ENCODE data around the gene NXN.
"Not testable (repeated sequence)": the region's sequence is repeated elsewhere in the genome, so short reads cannot be mapped to it uniquely, and the experiment has no call there.

NXN gene

DNA sequence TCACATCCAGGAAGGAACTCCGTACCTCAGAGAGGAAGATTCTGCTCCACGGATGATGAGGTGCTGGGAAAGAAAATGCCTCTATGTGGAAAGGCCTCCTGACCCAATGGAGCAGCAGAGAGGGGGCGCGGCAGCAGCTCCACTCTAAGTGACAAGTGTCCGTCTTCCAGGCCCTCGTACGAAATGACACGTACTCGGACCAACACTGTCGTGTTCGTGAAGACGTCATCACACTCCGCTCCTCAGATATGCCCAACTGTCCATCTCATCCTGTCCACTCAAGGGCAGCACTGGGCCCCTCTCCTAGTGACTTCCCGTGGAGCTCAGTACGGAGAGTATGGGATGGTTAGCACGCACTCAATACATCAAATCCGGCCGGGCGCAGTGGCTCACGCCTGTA is 165.2 kb downstream of the NXN start:
- DNase-seq, result no peak

DNA sequence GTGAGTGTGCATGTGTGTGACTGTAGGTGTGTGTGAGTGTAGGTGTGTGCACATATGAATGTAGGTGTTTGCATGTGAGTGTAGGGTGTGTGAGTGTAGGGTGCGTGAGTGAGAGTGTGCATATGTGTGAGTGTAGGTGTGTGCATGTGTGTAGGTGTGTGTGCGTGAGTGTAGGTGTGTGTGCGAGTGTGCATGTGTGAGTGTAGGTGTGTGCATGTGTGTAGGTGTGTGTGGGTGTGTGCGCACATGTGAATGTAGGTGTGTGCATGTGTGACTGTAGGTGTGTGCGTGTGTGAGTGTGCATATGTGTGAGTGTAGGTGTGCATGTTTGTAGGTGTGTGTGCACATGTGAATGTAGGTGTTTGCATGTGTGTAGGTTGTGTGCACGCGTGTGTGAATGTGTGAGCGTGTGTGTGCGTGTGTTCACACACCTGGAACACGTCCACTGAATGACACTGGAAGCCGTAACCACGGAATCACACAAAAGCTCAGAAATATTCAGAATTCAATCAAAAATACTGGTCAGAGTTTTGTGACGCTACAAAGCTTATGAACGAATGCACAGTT is 166.9 kb downstream of the NXN start:
- no peak for DNase-seq

GRCh38 chr17:811051-811784 is 168.4 kb downstream of the NXN start:
- DNase-seq, result no peak

DNA sequence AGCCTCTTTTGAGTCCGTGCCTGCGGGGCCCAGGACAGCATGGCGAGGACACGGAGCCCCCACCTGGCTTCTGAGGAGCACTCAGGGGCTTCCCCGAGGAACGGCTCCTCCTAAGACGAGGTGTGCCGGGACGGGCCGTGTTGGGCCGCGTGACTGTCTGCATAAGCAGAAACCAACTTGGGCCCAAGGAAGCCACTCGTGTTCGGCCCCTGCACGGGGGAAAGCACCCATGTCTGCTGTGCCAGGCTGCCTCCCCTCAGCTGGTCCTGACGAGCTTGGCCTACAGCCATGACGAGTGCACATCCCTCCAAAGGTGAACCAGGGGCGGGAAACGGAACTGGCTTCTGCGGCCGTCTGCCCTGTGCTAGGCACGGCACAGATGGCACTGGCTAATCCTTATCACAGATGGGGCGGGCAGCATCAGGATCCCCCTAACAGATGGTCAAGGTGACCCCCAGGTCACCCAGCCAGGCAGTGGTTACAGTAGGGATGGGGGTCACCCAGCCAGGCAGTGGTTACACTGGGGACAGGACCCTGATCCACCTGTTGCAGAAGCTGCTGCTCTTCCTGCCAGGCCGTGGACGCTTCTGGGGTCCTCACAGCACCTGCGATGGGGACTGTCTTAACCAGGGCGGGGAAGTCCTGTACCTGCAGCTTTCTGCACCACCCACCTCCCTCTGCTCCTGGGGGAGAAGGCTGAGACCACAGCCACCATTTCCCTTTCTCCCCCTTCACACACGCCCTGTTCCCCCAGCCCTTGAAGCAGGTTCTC is 171.9 kb downstream of the NXN start:
- no peak for DNase-seq

DNA sequence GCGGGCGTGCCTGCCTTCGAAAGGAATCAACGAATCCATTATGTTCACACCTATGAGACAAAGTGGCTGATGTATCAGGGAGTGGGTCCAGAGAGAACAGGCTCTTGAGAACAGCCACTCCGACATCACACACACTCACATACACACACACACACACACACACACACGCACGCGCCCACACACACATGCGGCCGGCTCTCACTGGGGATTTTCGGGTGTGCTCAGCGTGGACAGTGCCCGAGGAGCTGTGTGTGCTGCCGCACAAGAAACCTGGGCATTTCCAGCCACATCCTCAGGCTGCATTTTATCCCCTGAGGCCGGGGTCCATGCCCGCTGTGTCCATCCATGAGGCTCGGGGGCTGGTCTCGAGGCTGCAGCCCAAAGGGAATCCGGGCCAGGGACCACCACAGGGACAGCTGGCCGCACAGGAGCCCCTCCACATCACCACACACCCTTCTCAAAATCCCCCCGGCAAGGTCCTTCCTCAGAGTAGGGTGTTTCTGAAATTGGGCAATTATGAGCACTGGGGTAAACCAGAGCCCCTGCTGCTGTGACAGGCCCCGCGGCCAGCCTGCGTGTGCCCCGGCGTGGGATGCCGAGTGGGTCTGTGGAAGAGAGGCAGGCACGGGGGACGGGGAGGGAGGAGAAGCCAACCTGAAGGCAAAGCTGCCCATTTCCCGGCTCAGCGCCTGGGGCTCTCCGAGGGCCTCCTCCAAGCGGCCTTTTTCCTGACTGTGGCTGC is 172.6 kb downstream of the NXN start:
- no peak for DNase-seq

DNA sequence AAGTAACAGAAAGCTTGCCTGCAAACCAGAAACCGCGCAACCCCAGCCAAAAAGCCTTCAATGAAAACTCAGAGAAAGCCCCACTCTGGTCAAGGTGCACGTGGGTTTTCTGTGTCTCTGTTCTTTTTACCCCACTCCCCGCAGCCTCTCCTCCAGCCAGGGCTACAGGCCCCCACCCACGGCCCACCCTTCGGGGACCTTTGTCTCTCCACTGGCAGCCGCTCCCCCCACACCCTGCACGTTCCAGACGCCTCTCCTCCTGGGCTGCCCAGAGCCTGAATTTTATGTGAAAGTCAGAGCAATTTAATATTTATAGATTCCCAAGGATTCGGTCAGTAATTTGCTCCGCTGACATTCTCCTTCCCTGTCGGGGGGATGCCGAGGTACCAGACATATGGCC is 173.2 kb downstream of the NXN start:
- no peak for DNase-seq

- not testable (repeated sequence) for DNase-seq
Observed at GRCh38 chr17:805886-806285, 173.7 kb downstream of the NXN start.

- no peak for DNase-seq
Observed at GRCh38 chr17:804541-805435, 174.8 kb downstream of the NXN start.

DNA sequence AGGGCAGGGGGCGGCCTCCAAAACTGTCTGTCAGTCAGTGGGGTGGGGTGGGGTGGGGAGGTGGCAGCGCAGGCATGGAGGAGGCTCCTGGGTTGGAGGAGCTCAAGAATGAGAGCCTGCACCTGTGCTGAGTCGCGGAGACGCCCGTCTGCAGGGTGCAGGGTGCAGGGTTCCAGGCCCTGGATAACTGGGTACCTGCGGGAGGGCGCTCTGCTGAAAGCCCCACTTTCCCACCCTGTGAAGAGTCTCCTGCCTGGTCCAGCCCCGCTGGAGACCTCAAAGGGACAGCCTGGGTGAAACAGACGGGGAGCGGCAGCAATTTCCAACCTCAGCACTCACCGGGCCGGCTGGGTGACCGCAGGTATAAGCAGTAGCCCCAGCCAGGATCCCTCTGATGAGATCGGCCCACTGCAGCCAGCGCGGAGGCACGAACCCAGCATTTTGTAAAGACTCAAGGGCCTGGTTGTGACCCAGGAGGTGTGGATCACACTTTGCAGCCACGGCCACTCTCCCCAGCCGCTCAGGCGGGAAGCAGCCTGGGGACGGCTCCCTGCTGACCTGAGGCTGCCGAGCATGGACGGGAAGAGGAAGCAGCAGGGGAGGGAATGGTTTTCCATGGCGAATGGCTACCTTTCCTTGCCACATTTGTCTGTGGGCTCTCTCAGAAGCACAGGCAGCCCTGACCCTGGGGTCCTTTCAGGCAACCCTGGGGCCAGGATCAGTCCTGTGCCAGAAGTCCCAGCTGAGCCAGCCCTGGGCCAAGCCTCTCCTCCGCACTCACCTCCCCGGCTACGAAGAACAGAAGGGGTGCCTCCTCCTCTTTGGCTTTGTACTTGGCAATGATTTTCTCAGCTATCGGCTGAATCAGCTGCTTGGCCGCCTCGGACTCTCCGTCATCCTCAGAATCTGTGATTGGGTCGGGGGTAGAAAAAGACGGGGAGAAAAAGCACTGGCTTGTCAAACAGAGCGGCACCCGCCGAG is 176.4 kb downstream of the NXN start:
- no peak for DNase-seq

DNA sequence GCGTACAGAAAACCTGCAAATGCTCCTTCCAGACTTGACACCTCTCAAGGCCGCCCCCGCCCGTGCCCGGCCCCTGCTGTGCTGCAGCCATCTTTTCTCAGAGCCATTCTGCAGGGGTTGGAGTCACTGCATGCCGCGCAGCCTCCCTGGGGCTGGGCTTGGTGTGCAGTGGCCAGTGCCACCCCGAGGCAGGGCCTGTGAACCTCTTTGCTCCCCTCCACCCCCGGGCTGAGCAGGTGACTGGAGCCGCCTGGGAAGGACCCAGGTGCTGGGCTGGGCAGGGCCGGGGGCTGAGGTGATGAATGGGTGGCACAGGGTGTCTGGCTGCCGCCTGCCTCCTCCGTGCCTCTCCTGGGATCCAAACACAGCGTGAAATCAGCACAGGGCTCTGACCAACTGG is 177.1 kb downstream of the NXN start:
- no peak for DNase-seq

DNA sequence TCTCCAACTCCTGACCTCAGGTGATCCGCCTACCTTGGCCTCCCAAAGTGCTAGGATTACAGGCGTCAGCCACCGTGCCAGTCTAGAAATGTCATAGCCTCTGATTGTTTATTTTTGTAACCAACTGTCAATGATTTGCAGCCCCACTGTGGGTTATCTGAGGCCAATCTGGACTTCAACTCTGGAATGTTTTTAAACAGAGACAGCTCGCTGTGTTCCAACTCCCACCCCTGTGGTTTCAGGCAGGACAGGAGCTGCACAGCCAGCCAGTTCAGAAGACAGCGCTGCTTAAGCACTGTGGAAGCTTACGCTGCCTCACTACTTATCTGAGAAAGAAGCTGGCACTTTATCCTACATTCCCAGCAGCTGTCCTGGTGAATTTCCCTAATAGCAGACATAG is 177.9 kb downstream of the NXN start:
- DNase-seq, result no peak

DNA sequence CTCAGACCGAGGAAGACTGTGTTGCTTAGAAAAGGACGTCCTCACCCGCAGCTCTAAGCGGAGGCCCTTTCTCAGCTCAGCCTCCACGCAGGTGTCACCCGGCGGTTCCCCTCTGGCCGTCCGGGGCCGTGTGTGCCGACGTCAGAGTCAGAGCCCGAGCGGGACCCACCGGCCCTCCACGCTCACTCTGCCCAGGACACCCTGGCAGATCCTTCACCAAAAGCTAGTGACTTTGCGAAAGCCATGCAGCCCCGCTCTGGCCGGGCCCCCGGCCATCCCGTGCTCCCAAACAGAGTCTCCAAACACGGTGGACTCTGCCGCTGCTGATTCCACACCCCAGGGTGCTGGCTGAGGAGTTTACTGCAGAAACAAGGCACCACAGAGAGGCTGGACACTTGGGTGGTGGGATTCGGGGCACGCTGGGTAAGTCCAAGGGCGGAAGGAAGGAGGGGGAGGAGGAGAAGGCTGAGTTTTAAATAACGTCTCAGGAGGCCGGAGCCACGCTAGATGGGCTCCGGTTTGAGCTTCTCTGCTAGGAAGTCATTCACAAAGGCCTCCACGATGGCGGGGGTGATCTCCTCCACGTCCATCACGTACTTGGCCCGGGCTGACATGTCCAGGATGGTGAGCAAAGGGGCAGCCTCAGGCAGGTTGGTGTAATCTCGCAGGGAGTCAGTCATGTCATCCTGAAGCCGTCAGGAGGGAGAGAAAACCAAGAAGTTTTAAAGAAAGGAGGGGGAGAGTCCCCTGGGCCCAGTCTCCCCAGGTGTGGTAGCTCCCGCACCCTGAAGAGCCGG is 178.9 kb downstream of the NXN start:
- DNase-seq, result no peak

GRCh38 chr17:799261-799660 is 180.3 kb downstream of the NXN start:
- DNase-seq, result no peak

GRCh38 chr17:798246-798645 is 181.3 kb downstream of the NXN start:
- DNase-seq, result no peak

- no peak for DNase-seq
Observed at GRCh38 chr17:797236-797840, 182.2 kb downstream of the NXN start.

DNA sequence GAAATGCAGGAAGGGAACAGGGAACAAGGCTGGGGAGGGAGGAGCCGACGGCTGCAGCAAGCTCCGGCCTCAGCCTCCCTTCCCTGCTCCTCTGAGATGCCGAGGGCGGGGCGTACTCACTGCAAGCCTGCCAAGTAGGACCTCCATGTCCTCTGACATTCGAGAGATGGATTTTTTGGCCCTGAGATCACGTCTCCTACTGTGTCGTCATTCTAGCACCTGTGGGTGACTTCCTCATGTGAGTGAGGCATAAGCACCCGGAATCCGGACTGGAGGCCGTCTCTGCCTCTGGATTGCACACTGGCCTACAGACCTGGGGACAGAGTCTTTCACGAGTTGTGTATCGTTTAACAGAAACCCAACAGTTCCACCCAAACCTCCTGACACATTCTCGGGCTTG is 183.0 kb downstream of the NXN start:
- DNase-seq, result no peak

GRCh38 chr17:795721-796120 is 183.9 kb downstream of the NXN start:
- DNase-seq, result no peak

GRCh38 chr17:795276-795675 is 184.3 kb downstream of the NXN start:
- no peak for DNase-seq

GRCh38 chr17:794876-795275 is 184.7 kb downstream of the NXN start:
- peak; percentile 19 for DNase-seq

DNA sequence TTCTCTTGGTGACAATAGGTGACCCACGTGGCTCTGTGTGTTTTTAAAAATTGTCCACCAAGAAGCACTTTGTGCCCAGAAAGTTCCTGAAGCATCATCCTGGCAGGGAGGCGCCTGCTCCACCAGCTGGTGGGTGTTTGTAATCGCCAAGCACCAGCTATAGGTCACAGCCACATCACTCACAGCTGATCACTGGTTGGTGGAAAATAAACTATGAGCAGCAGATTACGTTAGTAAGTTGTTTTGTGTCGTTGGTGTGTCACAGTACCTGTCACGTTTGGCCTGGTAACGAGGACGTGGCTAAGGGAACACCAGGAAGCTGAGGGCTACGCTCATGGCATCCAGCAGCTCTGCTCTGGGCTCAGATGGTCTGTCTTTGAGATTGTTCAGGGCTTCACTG is 187.3 kb downstream of the NXN start:
- DNase-seq, result no peak

Data from activated effector memory CD4-positive, alpha-beta T cell treated with Interleukin-2 at 50 U/mL for 16 hours (primary cell).